Stimulated activated CD8-positive, alpha-beta memory T cell treated with anti-CD3 and anti-CD28 coated beads, Interleukin-4, amount 100 ng/mL, for 48 hours (primary cell): Measurements from ENCODE around the gene FOXC1.

Source experiments
- DNase-seq: peaks from one replicate; pipeline ENCODE4 v3.0.0-alpha.2; 2020

The FOXC1 gene

DNA sequence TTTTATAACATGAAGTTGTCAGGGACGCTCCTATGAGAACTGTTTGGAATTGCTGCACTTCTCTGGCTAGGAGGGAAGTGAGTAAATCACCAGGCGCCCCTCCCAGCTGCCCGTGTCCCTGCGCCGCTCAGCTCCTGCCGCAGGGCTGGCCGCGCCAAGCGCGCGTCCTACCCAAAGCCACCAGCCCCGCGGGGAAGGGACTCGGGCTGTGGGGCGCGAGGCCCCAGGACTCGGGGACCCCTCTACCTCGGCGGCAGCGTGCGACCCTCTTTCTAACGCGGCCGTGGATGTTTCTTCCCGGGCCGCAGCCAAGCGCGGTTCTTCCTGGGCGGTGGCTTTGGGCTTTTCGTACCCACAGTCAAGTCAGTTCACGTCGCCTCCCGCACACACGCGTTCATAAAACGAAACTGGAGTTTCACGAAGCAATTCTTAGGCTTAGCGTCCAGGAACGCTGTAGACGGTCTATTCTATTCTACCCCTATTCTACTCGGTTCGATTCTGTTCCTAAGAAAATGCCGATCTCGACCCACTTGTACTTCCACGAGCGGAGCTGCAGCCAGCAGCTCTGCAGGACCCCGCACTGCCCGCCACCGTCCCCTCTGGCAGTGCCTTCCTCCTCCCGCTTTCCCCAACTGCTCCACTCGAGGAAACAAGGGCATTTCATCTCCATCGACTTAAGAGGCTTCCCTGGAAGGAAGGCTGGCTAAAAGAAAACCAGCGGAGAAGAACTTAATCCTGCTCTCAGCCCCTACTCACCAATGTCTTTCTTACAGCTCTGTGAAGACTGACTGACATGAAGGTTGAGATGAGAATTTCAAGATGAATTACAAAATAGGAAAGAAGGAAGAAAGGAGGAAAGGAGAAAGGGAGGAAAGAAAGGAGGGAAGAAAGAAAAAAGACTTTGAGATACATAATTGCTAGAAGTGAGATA is 15.4 kb downstream of the FOXC1 start:
- DNase-seq = no peak

DNA sequence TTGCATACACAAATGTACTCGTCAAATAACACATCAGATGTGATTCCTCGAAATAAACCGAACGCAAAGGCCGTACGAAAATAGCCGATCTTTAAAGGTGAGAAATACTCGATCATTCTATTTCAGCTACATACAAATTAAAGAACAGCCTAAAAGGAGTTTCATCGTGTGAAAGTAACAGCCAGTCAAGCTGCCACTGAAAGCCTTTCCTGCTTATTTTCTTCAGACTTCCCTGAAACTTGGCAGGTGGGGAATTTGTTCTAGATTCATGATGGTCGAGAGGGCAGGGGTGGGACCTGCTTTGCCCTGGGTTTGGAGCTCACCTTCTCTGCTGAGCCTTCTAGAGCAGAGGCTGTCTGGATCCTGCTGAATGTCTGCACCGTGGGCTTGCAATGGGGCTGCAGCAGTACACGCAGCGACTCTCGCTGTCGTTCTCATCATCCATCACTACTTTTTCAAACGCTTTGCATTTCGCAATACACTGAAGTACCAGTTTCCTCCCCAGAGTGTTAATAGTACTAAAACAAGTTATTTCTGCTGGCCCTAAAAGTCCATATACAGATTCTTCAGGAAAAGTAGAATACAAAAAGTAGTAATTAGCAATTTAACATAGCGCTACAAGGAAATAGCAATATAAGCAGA is 16.2 kb downstream of the FOXC1 start:
- DNase-seq = no peak

DNA sequence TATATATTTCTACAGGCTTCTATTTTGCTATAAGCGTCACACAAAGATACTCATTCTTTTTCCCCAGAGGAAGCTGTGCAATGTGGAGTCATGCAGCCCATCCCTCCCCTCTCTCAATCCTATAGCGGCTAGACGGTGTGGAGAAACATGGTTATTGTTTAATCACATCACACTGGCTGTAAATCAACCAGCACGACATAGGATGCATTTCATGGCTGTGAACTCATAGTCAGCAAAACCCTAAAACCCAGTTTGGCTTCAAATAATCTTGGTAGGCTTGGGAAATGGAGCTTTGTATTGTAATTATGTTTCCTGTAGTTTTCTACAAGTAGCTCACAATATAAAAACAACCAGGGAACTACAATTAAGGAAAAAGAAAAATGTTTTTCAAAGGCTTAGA is 16.8 kb downstream of the FOXC1 start:
- DNase-seq = no peak

DNA sequence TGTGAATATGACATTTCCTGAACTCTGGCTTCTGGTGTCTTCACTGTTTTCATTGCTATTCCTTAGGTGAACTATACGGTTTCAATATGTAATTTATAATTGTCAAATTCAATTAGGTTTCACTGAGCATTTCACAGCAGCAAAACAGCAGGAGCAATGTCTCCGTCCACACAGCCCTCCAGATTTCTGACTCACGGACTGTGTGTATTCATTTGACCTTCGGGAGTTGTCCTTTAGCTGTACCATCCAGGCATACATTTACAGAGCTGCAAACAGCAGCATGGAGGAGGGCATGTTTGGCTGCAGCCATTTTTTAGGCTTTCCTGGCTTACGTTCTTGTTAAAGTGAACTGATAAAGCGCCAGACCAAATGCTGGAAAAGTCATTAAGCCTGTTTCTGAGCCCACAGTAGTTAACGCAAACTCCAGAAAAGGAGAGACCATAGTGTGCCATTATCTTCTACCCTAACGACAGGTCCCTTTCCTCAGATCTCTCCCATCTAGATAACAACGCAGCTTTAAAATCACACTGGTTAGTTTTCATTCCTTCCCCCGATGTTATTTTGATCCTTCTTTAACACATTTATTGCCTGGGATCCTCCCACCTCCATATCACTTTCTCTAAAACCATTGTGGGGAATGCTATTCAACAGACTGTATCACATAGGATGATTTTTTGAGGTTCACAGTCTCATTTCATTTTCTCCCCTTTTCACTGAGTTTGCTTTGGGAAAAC is 18.3 kb downstream of the FOXC1 start:
- no peak for DNase-seq

DNA sequence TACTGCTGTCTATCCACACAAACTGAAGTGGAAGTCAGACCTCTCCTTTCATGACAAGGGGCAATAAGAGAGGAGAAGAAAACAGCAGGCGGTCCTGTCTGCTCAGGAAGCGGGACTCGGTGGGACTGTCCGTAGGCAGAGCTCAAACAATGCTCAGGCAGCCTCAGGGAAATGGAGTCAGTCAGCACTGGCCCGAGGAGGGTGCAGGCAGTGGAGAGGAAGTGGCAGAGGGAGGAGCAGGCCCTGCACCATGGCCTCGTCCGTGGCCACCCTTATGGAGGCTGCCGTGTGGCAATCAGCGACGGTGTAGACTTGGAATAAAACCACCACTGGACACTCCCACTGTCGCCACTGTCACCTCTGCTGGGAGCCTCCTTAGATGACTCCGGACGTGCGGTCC is 19.6 kb downstream of the FOXC1 start:
- no peak for DNase-seq

DNA sequence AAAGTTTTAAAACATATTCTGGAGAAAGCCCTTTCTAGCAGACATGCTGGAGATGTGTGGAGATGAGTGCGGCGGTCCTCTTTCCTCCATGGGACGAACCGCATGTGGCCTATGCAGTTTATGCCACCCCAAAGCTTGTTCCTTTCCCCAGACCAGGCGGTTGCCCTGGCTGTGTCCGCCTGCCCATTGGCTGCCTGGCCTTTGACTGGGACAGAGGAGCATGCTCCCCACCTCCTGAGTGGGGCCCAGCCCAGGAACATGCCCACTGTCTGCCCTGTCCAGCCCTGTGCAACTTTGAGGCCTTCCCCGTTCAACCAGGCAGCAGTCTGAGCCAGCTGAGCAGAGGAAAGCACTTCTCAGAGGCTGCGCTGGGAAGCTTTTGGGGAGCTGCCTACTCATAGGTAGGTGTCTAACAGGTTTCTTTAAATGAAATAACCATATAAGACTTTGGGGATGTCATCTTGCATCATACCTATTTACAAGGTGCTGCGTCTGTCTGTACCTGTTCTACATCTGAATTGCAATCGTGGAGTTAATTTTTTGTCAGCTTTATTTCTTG is 20.6 kb downstream of the FOXC1 start:
- DNase-seq = no peak

DNA sequence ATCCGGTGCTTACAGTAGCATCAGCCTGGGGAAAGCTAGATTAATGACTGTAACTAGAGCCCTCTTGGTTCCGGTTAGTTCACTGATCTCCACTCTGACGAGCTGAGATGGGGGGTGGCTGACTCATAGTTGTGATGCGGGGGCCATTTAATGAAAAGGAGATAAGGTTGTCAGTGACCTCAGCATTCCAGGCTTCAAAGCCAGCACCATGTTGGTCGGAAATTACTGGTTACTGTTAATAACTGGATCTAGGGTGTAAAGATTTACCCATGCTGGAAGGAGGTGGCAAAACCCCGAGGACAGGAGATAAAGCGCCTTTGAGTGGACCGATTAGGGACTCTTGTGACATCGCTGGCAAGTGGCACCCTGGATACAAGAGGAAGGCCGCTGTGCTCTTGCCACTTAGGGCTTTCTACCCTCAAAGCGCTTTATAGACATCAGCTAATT is 21.1 kb downstream of the FOXC1 start:
- no peak for DNase-seq

DNA sequence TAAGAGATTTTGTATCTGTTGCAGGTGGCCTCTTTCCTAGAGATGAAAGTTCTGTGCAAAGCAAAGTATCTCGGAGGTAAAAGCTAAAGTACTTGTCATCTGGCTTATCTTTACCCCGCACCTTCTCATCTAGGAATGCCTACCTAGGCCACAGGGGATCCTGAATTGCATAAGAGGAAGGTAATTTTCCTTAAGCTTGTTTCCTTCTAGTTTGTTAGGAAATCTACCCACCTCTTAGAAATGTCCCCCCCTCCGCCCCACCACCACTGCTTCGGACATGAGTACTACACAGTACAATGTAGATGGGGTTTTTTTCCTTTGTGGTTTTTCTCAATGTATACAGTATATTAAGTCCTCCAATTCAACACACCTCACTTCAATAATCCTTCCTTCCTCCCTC is 21.5 kb downstream of the FOXC1 start:
- DNase-seq = no peak

DNA sequence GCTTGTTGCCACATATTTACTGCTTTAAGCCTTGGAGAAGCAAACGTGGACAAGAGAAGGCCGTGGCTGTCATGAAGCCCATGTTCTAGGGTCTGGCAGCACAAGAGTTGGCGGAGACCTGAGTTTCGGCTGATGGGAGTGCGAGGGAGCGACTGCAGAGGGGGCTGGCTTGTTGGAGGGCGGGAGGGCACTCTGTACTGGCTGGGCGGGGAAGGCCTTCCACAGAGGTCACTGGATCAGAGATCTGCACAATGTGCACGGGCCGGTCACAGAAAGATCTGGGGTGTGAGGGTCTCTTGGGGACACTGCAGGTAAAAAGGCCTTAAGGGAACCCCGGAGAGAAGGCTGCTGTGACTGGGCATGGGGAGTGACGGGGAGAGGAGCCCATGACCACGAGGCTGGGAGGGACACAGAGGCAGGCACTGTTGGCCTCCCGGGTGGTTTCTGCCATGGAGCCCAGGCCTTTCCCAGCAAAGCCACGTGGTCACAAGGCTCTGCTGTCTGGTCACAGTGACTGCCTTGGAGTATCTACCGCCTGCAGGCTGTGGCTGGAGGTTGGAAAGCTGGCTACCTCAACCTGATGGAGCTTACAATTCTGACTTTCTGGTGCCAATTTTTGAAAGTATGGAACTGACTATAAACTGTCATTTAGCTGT is 23.8 kb downstream of the FOXC1 start:
- no peak for DNase-seq

DNA sequence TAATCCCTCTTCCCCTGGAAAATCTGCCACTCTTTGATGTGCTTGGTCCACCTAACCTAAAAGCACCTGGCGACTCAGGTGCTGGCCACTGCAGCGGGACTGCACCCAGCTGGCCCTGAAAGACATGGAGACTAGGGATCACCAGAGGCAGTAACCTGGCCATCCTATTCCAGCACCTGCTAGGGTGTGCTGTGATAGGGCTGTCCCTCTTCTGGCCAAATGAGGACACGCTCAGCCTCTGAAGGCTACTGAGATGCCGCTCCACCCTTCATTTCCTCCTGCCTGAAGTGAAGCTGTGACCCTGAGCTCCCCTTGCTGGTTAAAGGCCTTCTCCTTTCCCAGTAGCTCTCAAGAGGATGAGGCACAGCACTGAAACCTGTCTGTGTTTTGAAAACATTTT is 24.4 kb downstream of the FOXC1 start:
- no peak for DNase-seq

DNA sequence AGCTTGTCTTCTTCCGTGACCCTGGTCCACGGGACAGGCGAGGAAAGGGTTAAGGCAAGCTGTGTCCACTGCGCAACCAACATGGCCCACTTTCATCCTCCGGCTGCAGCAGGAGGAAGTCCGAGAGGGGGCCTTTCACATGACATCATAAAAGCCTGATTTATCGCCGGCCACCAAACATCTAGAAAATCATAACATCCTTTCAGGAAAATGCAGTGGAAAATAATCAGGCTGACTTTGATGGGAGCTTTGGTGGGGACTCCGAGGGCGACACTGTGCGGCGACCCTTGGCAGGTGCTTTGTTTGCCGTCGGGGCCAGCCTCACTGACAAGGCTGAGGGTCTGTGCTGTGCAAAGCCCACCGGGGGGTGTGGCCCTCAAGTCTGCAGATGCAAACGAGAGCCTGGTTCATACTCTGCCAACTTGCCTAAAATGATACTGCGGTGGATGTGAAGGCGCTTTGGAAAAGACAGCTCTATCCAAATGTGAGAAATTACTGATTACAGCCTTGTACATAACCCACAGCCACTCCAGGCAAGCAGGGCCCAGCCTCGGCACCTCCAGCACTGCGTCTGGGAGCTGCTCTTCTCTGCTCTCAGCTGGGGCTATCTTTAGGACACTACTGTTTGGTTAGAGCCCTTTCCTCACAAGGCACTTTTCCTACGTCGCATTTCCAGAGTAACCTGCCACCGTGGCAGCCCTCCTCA is 25.7 kb downstream of the FOXC1 start:
- no peak for DNase-seq

DNA sequence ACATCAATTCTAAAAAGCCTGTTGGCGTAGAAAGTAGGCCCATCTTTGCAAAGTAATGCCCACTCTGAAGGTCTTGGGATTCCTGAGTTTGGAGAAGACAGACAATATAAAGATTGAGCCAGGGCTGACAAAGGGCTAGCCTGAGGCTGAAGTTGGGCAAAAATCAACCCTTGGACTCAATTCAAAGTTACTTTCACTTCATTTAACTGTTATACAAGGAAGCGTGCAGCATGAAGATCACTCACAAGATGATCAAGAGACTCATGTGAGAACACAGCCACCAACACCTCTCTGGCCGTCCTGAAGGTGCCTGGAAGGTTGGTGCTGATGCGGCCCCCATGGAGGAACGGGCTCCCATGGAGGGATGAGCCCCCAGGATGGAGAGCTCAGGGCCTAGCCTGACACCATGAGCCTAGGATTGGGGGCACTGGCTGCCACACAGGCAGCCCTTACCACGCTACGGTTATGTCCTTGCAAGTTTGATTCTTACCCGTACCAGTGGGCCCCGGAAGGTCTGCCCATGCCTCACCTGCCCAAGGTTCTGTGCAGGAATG is 26.6 kb downstream of the FOXC1 start:
- DNase-seq = no peak

DNA sequence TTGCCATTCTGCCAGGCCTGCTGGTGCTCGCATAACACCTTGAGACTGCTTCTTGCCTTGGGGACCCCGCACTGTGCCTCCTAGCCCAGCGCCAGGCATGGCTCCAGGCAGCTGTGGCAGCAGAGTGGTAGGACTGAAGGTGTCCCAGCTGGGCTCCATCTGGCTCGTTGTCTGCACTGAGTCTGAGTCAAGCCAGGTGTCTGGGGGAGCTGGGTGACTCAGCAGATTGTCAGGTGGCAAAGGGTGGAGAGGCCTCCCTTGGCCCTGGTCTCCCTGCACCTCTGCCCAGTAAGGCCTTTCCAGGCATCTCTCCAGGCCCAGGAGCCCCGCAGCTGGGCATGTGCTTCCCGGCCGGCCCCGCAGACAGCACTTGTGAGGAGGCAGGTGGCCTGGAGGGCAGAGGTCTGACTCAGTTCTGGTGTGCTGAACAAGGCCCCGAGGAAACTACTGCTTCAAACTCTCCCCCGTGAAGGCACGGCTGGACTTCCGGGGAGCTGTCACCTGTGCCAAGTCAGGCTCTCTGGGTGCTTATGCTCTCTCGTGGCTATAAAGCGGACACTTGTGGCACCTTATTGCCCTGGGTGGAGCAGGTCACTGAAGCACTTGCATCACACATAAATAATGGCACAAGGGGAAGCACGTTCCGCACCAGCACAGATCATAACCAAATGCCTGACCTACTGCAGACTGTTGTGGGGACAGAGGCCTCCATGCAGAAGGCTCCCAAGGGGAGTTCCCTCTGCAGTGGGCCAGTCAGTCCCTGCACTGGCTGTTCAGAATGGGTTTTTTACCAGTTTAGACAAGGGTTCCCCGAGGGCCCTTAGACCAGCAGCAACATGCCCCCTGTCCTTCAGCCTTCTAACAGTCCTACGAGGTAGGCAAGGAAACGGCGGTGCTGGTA is 27.5 kb downstream of the FOXC1 start:
- no peak for DNase-seq

DNA sequence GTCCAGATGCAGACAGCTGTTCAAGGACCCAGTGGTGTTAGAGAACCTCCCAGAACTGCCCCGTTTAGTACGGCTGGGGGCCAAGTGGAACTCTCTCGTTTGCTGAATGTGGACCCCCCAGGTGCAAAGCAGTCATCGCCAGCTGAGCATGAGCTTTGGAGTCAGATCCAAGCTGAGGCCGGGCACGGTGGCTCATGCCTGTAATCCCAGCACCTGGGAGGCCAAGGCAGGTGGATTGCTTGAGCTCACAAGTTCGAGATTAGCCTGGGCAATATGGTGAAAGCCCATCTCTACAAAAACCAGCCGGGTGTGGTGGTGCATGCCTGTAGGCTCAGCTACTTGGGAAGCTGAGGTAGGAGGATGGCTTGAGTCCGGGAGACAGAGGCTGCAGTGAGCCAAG is 29.7 kb downstream of the FOXC1 start:
- DNase-seq = no peak

DNA sequence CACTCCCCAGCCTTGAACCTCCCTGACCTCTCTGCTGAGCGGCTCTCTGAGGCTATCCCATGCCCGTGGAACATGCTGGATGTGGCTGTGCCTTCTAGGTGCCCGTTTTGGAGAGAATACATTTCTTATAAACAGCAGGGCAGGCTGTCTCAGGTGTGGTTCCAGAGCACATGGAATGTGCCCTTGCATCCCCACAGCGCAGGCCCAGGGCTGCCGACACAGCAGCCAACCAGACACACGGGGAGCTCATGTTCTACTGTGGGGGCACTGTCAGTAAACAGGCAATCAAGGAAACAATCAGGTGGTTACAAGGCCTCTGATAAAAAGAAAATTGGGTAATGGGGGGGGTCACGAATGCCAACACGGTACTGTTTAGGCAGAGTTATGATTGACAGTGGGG is 30.8 kb downstream of the FOXC1 start:
- no peak for DNase-seq

DNA sequence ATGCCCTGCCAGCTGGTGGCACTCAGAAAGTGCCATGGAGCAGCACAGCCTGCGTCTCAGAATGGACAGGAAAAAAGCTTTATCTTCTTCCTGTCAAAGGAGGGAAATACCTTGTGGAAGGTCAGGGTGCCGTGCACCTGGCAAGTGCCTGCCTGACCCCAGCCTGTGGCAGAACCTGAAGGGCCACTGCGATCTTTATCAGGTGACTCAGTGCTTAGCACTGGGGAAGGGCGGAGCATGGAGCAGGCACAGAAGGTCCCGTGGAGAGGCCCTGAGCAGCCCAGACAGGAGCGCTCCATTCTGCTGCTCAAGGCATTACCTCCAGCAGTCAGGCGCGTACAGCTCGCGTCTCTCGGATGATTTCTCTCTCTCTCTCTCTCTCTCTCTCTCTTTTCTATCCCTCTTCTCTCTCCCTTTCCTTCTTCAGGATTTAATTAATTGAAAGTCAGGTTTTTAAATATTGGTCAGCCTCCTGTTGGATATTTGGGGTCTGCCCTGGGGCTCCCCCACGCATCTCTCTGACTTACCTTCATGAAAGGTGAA is 31.7 kb downstream of the FOXC1 start:
- no peak for DNase-seq

DNA sequence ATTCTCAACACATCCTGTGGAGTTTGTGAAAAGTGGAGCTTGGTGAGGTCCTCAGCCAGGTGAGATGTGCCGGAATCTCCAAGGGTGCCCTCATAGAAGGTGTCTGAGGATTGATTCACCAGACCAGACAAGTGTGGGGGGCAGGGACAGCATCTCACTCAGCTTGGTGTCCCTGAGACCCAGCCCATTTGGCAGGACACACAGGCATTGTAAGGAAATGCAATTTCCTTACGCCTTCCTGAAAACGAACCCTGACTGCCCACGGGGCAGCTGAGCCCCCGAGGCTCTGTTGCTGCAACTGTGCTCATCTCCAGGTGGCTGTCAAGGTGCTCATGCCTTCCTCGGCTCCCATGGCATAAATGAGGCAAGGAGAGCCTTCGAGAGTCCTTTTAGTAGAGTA is 33.4 kb downstream of the FOXC1 start:
- DNase-seq = no peak

DNA sequence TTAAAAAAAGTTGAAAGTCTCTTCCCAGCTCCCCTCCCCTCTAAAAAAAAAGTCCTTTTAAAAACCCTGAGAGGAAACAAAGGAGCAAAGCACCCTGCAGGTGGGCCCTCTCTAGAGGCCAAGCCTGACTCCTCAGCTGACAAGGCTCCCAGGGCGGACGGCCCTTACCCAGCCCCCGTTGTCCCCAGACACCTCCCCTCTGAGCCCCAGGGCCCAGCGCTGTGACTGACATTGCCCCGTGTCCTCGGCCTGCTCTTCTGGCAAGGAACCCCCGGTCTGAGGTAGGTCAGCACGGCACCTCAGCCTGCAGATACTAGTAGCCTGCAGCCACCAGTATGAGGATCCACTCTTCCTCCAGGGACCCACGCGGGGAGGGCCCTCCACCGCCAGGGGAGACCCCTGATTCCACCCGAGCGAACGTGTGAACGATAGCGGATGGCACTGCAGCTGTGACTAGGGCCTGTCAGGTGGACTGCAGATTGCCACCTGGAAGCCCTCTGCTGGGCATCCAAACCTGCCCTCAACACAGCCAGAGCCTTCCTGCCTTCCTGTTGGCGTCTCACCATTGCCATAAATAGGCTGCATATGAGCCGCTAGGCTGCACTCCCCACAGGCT is 34.2 kb downstream of the FOXC1 start:
- no peak for DNase-seq

DNA sequence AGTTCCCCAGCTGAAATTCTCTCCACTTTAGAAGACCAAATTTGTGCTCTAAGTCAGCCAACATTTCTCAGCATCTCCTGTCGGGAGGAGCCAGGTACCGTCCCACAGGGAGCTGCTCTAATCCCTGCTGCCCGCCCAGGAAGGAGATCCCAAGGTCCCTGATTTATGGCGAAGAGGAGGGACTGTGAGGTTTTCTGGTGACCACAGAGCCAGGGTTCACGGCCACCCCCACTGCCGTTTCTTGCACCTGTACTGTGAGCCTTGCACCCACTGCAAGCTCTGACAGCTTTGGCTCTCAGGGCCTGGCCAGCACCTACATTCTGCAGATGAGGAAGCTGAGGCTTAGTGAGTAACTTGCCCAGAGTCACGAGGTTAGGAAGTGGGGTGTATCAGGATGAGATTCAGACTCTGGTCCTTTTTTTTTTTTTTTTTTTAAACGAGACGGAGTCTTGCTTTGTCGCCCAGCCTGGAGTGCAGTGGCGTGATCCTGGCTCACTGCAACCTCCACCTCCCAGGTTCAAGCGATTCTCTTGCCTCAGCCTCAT is 34.9 kb downstream of the FOXC1 start:
- no peak for DNase-seq
